ENCODE data around the gene GAS6.

- TF ChIP-seq CTCF (IDR thresholded peaks at IDR 0.05; ENCODE audit: borderline replicate concordance, extremely low read depth, low read length, poor library complexity, severe bottlenecking) (no peak), EZH2 (IDR thresholded peaks at IDR 0.05; ENCODE audit: borderline replicate concordance, low read depth, low read length, severe bottlenecking) (no peak)
Measured at GRCh38 chr13:113902481-113902880, 38.6 kb upstream of the GAS6 start.

Measured in DND-41 (cell line).